NCI-H128 (cell line): ENCODE data around the gene MACROH2A1.

Experiments used
- DNase-seq: peaks from one replicate; lab custom pipeline; 2025; ENCODE audit not compliant: unreplicated experiment; lab: John Stamatoyannopoulos, UW

The MACROH2A1 gene

GRCh38 chr5:135357685-135358084 lies 41.3 kb downstream of the MACROH2A1 start:
- DNase-seq, result no peak

GRCh38 chr5:135356522-135357318 lies 42.3 kb downstream of the MACROH2A1 start:
- DNase-seq, result no peak

GRCh38 chr5:135355169-135355568 lies 43.9 kb downstream of the MACROH2A1 start:
- DNase-seq, result no peak

- no peak for DNase-seq
Observed at GRCh38 chr5:135353952-135354721, 44.9 kb downstream of the MACROH2A1 start.

GRCh38 chr5:135350536-135350935 lies 48.5 kb downstream of the MACROH2A1 start:
- DNase-seq, result no peak

- DNase-seq, result no peak
Observed at GRCh38 chr5:135349886-135350285, 49.1 kb downstream of the MACROH2A1 start.

GRCh38 chr5:135349451-135349850 lies 49.6 kb downstream of the MACROH2A1 start:
- DNase-seq, result no peak

- no peak for DNase-seq
Observed at GRCh38 chr5:135348918-135349317, 50.1 kb downstream of the MACROH2A1 start.

GRCh38 chr5:135347392-135347791 lies 51.6 kb downstream of the MACROH2A1 start:
- DNase-seq, result no peak

- no peak for DNase-seq
Observed at GRCh38 chr5:135345956-135346731, 52.9 kb downstream of the MACROH2A1 start.

GRCh38 chr5:135344349-135344748 lies 54.7 kb downstream of the MACROH2A1 start:
- DNase-seq, result no peak

GRCh38 chr5:135343413-135343812 lies 55.6 kb downstream of the MACROH2A1 start:
- DNase-seq, result no peak

- no peak for DNase-seq
Observed at GRCh38 chr5:135342551-135342875, 56.5 kb downstream of the MACROH2A1 start.

GRCh38 chr5:135341696-135342550 lies 57.1 kb downstream of the MACROH2A1 start:
- no peak for DNase-seq

GRCh38 chr5:135341016-135341666 lies 57.9 kb downstream of the MACROH2A1 start:
- DNase-seq, result no peak

- no peak for DNase-seq
Observed at GRCh38 chr5:135340568-135340967, 58.5 kb downstream of the MACROH2A1 start.

GRCh38 chr5:135339623-135340022 lies 59.4 kb downstream of the MACROH2A1 start:
- DNase-seq, result no peak

GRCh38 chr5:135339189-135339588 lies 59.8 kb downstream of the MACROH2A1 start:
- DNase-seq, result no peak

- no peak for DNase-seq
Observed at GRCh38 chr5:135337064-135337463, 62.0 kb downstream of the MACROH2A1 start.
